ENCODE results near the gene CDKN2B. TPM values are rescaled to one million over a fixed set of nuclear protein-coding genes. Genes with fewer than 3 reads are reported as not detected.

CDKN2B gene
- polyA plus RNA-seq, 2 of the 4 experiments (the other 2 are of a cell fraction), result not detected

DNA sequence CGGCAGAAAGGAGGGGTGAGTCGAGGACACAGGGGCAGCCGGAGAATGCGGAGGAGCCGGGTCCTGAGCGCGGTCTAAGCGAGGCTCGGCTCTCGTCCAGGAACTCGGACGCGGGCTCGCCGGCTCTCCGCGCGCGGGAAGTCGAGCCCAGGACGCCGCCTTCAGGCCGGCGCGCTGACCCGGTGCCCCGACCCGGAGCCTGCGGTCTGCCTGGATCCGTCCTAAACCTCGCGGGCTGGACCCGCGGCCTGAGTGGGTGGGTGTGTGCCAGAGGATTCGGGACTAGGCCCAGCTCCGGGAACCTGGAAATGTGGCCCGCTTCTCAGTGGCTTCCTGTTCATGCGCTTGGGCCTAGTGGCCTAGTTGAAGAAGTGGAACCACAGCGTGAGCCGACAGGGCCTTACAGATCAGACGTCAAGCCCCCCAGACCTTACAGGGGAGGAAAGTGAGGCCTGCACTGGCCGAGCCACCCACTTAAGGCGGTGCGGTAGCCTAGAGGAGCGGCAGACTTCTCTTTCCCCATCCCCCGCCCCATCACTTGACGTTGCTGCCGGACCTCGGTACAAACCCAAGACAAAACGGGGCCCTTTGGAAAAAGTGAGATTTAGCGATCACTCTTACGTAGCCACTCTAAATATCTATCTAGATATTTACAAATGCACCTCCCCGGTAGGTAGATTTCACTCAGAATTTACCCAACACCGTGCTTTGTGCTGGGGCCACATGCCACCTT is 13.3 kb downstream of the CDKN2B start:
- no peak overlapping the region for H3K4me2 ChIP-seq
- DNase-seq (ENCODE audit: low read depth in 1 of 2, low spot score in 1 of 2), result no peak
- ChIA-PET POLR2A (no interaction called here), CTCF (no interaction called here)
- H3K4me1 ChIP-seq, result no peaks in the 10 kb centered on the region
- H3K9me3 ChIP-seq, result no peaks in the 10 kb centered on the region
- no peak for TF ChIP-seq HDAC2 (IDR thresholded peaks at IDR 0.05)
- no peak for TF ChIP-seq JUN (IDR thresholded peaks at IDR 0.05)
- no peak for TF ChIP-seq FOXS1 (CRISPR knock-in tag; IDR thresholded peaks at IDR 0.05)
- no peak for TF ChIP-seq HOXB13 (CRISPR knock-in tag; IDR thresholded peaks at IDR 0.05; ENCODE audit: low read depth)
- no peak for TF ChIP-seq EHF (CRISPR knock-in tag; IDR thresholded peaks at IDR 0.05)
- no peak for TF ChIP-seq SREBF2 (IDR thresholded peaks at IDR 0.05)
- TF ChIP-seq, protein P1, sequence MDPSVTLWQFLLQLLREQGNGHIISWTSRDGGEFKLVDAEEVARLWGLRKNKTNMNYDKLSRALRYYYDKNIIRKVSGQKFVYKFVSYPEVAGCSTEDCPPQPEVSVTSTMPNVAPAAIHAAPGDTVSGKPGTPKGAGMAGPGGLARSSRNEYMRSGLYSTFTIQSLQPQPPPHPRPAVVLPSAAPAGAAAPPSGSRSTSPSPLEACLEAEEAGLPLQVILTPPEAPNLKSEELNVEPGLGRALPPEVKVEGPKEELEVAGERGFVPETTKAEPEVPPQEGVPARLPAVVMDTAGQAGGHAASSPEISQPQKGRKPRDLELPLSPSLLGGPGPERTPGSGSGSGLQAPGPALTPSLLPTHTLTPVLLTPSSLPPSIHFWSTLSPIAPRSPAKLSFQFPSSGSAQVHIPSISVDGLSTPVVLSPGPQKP (IDR thresholded peaks at IDR 0.05; ENCODE audit: low read depth, low read length), result no peak
- TF ChIP-seq, protein P2, sequence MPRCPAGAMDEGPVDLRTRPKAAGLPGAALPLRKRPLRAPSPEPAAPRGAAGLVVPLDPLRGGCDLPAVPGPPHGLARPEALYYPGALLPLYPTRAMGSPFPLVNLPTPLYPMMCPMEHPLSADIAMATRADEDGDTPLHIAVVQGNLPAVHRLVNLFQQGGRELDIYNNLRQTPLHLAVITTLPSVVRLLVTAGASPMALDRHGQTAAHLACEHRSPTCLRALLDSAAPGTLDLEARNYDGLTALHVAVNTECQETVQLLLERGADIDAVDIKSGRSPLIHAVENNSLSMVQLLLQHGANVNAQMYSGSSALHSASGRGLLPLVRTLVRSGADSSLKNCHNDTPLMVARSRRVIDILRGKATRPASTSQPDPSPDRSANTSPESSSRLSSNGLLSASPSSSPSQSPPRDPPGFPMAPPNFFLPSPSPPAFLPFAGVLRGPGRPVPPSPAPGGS (IDR thresholded peaks at IDR 0.05), result no peak
- TF ChIP-seq HOXA7 (CRISPR knock-in tag; IDR thresholded peaks at IDR 0.05), result no peak
- TF ChIP-seq SMC3 (IDR thresholded peaks at IDR 0.05), result no peak
- no peak for TF ChIP-seq KDM1A (IDR thresholded peaks at IDR 0.05; ENCODE audit: low read depth)
- TF ChIP-seq CHD2 (IDR thresholded peaks at IDR 0.05; ENCODE audit: low read length, partially characterized antibody), result no peak
- no peak for TF ChIP-seq RNF2 (IDR thresholded peaks at IDR 0.05; ENCODE audit: borderline replicate concordance, low read depth)
- TF ChIP-seq HMGXB4 (CRISPR knock-in tag; IDR thresholded peaks at IDR 0.05; ENCODE audit: borderline replicate concordance), result no peak
- ATAC-seq, result no peak
- H3K4me3 ChIP-seq, result no peak overlapping the region
- no peak for FAIRE-seq
- H3K27ac ChIP-seq, result no peak overlapping the region
- WGBS (ENCODE audit: missing lambda C conversion rate), result no CpG with 5 or more reads among the region's 54 CpGs

DNA sequence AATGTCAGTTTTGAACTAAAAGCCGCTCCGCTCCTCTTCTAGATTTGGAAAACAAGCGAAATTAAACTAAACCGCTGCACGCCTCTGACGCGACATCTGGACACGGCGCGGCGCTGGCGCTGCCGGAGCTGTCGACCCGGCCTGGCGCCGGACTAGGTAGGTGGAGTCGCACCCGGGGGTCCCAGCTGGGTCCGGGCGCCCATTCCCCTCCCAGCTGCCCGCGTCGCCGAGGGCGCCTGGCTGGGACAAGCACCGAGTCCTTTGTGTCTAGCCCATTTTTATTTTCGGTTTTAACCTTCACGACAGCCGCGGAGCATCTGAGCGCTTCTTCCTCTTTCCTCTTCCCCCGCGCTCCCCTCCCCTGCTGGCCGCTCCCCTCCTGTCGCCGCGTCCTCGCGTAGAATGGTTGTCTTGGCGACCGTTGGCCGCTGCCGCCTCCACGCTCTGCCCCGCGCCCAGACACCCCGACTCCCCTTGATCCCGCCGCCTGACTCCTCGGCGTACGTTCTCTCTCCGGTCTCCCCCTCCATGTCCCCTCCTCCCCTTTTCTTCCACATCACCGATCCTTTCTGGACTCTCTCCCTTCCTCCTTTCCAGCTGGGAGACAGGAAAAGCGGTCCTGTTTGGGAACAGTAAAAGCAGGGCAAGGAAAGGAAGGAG is 14.0 kb downstream of the CDKN2B start:
- no CpG with 5 or more reads among the region's 56 CpGs for WGBS (ENCODE audit: missing lambda C conversion rate)
- ATAC-seq (no peak), DNase-seq (ENCODE audit: low read depth in 1 of 2, low spot score in 1 of 2) (no peak), FAIRE-seq (no peak)
- POLR2A ChIA-PET, result no interaction called here
- no peak overlapping the region for H3K27ac ChIP-seq
- CTCF ChIA-PET, result no interaction called here
- H3K9me3 ChIP-seq, result no peaks in the 10 kb centered on the region
- H3K4me2 ChIP-seq, result no peak overlapping the region
- TF ChIP-seq, protein P3, sequence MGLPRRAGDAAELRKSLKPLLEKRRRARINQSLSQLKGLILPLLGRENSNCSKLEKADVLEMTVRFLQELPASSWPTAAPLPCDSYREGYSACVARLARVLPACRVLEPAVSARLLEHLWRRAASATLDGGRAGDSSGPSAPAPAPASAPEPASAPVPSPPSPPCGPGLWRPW (IDR thresholded peaks at IDR 0.05), result no peak
- TF ChIP-seq ZSCAN20 (CRISPR knock-in tag; IDR thresholded peaks at IDR 0.05) (no peak), GATA3 (IDR thresholded peaks at IDR 0.05; ENCODE audit: borderline replicate concordance) (no peak), RCOR1 (IDR thresholded peaks at IDR 0.05; ENCODE audit: low read depth, low read length) (no peak), E2F6 (IDR thresholded peaks at IDR 0.05; ENCODE audit: borderline replicate concordance, low read depth) (no peak)
- no peaks in the 10 kb centered on the region for H3K4me1 ChIP-seq
- no peak overlapping the region for H3K4me3 ChIP-seq
